Loucy (cell line): Measurements from ENCODE around the gene VMP1.
"Not testable (repeated sequence)": the region's sequence is repeated elsewhere in the genome, so short reads cannot be mapped to it uniquely, and the experiment has no call there.

Source experiments
- H2AFZ ChIP-seq: fragments of 200-600 bp; sonication (generic); 2 replicates; pipeline ENCODE4 v1.6.0; 2016; ENCODE audit warnings: antibody characterized with exemption, mild to moderate bottlenecking, low read length, moderate library complexity
- H3F3A ChIP-seq: fragments of 200-600 bp; 2 replicates; pipeline ENCODE4 v1.6.0; 2016; ENCODE audit warnings: antibody characterized with exemption, low read depth, mild to moderate bottlenecking
- H3K27me3 ChIP-seq: fragments of 200-600 bp; sonication (generic); 2 replicates; pipeline ENCODE4 v1.6.1; 2014; ENCODE audit warnings: low read length, mild to moderate bottlenecking; ENCODE audit not compliant: insufficient read depth, poor library complexity, severe bottlenecking
- H3K36me3 ChIP-seq: fragments of 200-600 bp; sonication (generic); 2 replicates; pipeline ENCODE4 v1.6.1; 2016; ENCODE audit warnings: low read length; ENCODE audit not compliant: insufficient read depth
- H3K4me1 ChIP-seq: fragments of 200-600 bp; sonication (generic); 2 replicates; pipeline ENCODE4 v1.5.1; 2014; ENCODE audit warnings: low read length, mild to moderate bottlenecking; ENCODE audit not compliant: insufficient read depth, poor library complexity, severe bottlenecking
- H3K4me2 ChIP-seq: fragments of 200-600 bp; sonication (generic); 2 replicates; pipeline ENCODE4 v1.6.0; 2014; ENCODE audit warnings: antibody characterized with exemption, low read length, low read depth, mild to moderate bottlenecking; ENCODE audit not compliant: poor library complexity, severe bottlenecking
- H3K4me3 ChIP-seq: fragments of 200-600 bp; sonication (generic); 2 replicates; pipeline ENCODE4 v1.5.1; 2014; ENCODE audit warnings: low read length, mild to moderate bottlenecking, mixed read lengths; ENCODE audit not compliant: poor library complexity, severe bottlenecking
- H3K79me2 ChIP-seq: fragments of 200-600 bp; sonication (generic); 2 replicates; pipeline ENCODE4 v1.6.1; 2014; ENCODE audit warnings: low read length; ENCODE audit not compliant: insufficient read depth
- H3K9ac ChIP-seq: fragments of 200-600 bp; sonication (generic); 2 replicates; pipeline ENCODE4 v1.6.0; 2014; ENCODE audit warnings: mild to moderate bottlenecking, low read depth, low read length, moderate library complexity; ENCODE audit not compliant: poor library complexity, severe bottlenecking
- H3K9me2 ChIP-seq: fragments of 200-600 bp; sonication (generic); replicated peaks from 2 replicates; pipeline ENCODE4 v1.6.1; 2016; ENCODE audit warnings: low read depth, low read length, mixed read lengths
- H3K9me3 ChIP-seq: fragments of 200-600 bp; sonication (generic); 2 replicates; pipeline ENCODE4 v1.6.1; 2014; ENCODE audit warnings: mild to moderate bottlenecking, antibody characterized with exemption, low read length, low read depth; ENCODE audit not compliant: insufficient read depth
- H4K20me1 ChIP-seq: fragments of 200-600 bp; sonication (generic); 2 replicates; pipeline ENCODE4 v1.6.0; 2014; ENCODE audit warnings: antibody characterized with exemption, low read length, mild to moderate bottlenecking; ENCODE audit not compliant: insufficient read depth, poor library complexity, severe bottlenecking
- EZH2phosphoT487 ChIP-seq: fragments of 200-600 bp; IDR thresholded peaks from 2 replicates; pipeline ENCODE4 v1.6.1; 2018; ENCODE audit warnings: antibody characterized with exemption, mild to moderate bottlenecking, moderate library complexity, borderline replicate concordance
- TF ChIP-seq, protein P1 (sequence below): fragments of 200-600 bp; sonication (generic); conservative IDR thresholded peaks from 2 replicates; pipeline ENCODE4 v1.5.1; 2014; ENCODE audit warnings: mild to moderate bottlenecking, antibody characterized with exemption, low read length

The VMP1 gene

DNA sequence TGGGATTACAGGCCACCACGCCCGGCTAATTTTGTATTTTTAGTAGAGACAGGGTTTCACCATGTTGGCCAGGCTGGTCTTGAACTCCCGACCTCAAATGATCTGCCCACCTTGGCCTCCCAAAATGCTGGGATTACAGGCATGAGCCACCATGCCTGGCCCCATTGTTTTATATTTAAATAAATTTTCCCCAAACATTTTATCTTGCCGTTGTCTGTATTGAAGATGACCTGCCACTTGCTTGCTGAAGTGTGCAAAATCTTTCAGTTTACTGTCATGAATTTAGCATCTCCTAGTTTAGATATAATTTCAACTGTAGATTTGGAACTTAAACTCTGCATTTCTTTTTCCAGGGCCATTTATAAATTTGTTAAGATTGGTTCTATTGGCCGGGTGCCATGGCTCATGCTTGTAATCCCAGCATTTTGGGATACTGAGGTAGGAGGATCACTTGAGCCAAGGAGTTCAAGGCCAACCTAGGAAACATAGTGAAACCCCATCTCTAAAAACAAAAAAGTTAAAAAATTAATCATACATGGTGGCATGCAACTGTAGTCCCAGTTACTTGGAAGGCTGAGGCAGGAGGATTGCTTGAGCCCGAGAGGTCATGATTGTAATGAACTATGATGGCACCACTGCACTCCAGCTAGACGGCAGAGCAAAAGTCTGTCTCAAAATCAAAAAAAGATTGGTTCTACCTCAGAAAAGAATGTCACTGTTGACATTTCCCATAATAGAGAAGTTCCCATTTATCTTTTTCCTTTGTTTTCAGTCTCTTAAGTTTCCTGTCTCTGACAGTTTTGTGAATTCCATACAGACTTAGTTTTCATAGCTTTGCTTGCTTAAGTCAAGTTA lies 84.4 kb downstream of the VMP1 start:
- no peaks in the 10 kb centered on the region for H4K20me1 ChIP-seq
- no peaks in the 10 kb centered on the region; the same call in 1 of the 2 replicates for H3K36me3 ChIP-seq
- no peaks in the 10 kb centered on the region; the same call in 1 of the 2 replicates for H3K79me2 ChIP-seq
- peaks cover 16% of the 10 kb centered on the region for H3K4me1 ChIP-seq
- no peak for TF ChIP-seq EZH2phosphoT487
- TF ChIP-seq, protein P1, sequence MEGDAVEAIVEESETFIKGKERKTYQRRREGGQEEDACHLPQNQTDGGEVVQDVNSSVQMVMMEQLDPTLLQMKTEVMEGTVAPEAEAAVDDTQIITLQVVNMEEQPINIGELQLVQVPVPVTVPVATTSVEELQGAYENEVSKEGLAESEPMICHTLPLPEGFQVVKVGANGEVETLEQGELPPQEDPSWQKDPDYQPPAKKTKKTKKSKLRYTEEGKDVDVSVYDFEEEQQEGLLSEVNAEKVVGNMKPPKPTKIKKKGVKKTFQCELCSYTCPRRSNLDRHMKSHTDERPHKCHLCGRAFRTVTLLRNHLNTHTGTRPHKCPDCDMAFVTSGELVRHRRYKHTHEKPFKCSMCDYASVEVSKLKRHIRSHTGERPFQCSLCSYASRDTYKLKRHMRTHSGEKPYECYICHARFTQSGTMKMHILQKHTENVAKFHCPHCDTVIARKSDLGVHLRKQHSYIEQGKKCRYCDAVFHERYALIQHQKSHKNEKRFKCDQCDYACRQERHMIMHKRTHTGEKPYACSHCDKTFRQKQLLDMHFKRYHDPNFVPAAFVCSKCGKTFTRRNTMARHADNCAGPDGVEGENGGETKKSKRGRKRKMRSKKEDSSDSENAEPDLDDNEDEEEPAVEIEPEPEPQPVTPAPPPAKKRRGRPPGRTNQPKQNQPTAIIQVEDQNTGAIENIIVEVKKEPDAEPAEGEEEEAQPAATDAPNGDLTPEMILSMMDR, result no peak
- peaks cover 7% of the 10 kb centered on the region; the same call in 1 of the 2 replicates for H3F3A ChIP-seq
- no peak overlapping the region for H3K9ac ChIP-seq
- no peak overlapping the region for H3K4me2 ChIP-seq
- no peaks in the 10 kb centered on the region for H3K27me3 ChIP-seq
- H2AFZ ChIP-seq, result no peak overlapping the region
- no peak overlapping the region for H3K4me3 ChIP-seq
- no peaks in the 10 kb centered on the region for H3K9me2 ChIP-seq
- H3K9me3 ChIP-seq, result no peaks in the 10 kb centered on the region

DNA sequence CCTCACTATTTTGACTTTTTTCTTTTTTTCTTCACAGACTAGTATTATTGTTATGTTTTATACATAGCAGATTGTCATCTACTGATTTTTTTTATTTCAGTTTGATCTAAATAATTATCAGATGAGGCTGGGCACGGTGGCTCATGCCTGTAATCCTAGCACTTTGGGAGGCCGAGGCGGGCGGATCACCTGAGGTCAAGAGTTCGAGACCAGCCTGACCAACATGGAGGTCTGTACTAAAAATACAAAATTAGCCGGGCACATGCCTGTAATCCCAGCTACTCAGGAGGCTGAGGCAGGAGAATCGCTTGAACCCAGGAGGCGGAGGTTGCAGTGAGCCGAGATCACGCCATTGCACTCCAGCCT lies 85.0 kb downstream of the VMP1 start:
- not testable (repeated sequence) for H3K27me3 ChIP-seq, H3K36me3 ChIP-seq, H3F3A ChIP-seq, H3K4me3 ChIP-seq, H3K4me2 ChIP-seq, H4K20me1 ChIP-seq, H2AFZ ChIP-seq, H3K9ac ChIP-seq, H3K9me2 ChIP-seq, H3K79me2 ChIP-seq, H3K9me3 ChIP-seq
- peaks cover 10% of the 10 kb centered on the region for H3K4me1 ChIP-seq

DNA sequence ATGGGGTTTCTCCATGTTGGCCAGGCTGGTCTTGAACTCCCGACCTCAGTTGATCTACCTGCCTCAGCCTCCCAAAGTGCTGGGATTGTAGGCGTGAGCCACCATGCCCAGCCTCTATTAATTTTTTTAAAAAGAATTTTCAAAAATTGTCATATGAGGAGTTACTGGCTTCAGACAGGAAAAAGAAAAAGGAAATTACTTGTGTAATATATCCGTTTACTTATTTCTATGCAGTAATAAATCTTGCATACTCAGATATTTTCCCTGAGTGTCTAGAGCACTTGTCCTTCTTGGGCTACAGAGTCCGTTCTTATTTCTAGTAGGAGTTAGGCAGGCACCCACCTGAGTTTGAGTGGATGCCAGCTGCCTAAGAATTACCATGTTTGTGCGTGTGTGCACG lies 85.8 kb downstream of the VMP1 start:
- Histone ChIP-seq H2AFZ (no peak overlapping the region), H4K20me1 (no peaks in the 10 kb centered on the region), H3K36me3 (no peaks in the 10 kb centered on the region; the same call in 1 of the 2 replicates), H3K9ac (no peak overlapping the region), H3K9me2 (no peaks in the 10 kb centered on the region), H3K4me2 (no peak overlapping the region), H3K4me3 (no peak overlapping the region), H3K27me3 (no peaks in the 10 kb centered on the region), H3F3A (no peaks in the 10 kb centered on the region), H3K4me1 (peaks cover 6% of the 10 kb centered on the region), H3K79me2 (no peaks in the 10 kb centered on the region; the same call in 1 of the 2 replicates), H3K9me3 (no peaks in the 10 kb centered on the region)
- TF ChIP-seq EZH2phosphoT487, result no peak
- TF ChIP-seq, protein P1, result no peak

DNA sequence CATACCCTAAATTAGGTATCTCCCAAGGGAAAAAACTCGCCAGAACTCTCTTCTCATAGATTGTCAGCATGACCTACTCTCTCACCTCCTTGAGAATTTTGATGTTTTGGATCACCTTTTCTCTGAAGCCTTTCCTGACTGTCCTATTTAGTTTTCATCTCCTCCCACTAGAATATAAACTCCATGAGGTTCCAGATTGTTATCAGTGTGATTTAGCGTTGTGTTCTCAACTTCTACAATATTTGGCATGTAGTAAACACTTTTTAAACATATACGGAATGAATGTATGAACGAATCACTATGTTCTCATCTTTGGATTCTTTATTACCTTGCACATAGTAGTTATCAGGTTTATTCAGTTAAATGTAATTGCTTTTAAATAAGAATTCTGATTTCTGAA lies 88.7 kb downstream of the VMP1 start:
- no peaks in the 10 kb centered on the region for H3K9me2 ChIP-seq
- H3K9ac ChIP-seq, result no peak overlapping the region
- no peaks in the 10 kb centered on the region for H3F3A ChIP-seq
- H3K27me3 ChIP-seq, result no peaks in the 10 kb centered on the region
- TF ChIP-seq, protein P1, result no peak
- no peak for TF ChIP-seq EZH2phosphoT487
- no peaks in the 10 kb centered on the region for H4K20me1 ChIP-seq
- H3K4me1 ChIP-seq, result peaks cover 3% of the 10 kb centered on the region
- no peaks in the 10 kb centered on the region for H3K79me2 ChIP-seq
- no peak overlapping the region for H3K4me3 ChIP-seq
- H2AFZ ChIP-seq, result no peak overlapping the region
- H3K36me3 ChIP-seq, result no peaks in the 10 kb centered on the region
- no peaks in the 10 kb centered on the region for H3K9me3 ChIP-seq
- no peak overlapping the region for H3K4me2 ChIP-seq
